Endothelial cell of umbilical vein (primary cell): ENCODE measurements around the gene KREMEN1. TPM values are rescaled to one million over a fixed set of nuclear protein-coding genes. Genes with fewer than 3 reads are reported as not detected.

Experiments used
- BruUV-seq: library from RNA; stranded (reverse); fragments of 400-500 nt; replicated peaks from 2 replicates; lab custom pipeline; 2021; lab: Mats Ljungman, UMichigan
- CTCF ChIA-PET: fragments of 300-600, 350-600 bp; sonication (Branson Sonifier 250); formaldehyde crosslinking; loops from one replicate; lab custom pipeline; 2021; ENCODE audit warnings: antibody characterized with exemption, inconsistent platforms; lab: Charles Lee
- POLR2A ChIA-PET: fragments of 300-600, 350-600 bp; sonication (Branson Sonifier 250); formaldehyde crosslinking; loops from one replicate; lab custom pipeline; 2021; ENCODE audit warnings: antibody characterized with exemption, inconsistent platforms; lab: Charles Lee
- DNase-seq: peaks from one replicate; pipeline ENCODE4 v3.0.0-alpha.2; 2011; ENCODE audit warnings: low read depth, low spot score
- FAIRE-seq: peaks from 2 replicates; lab custom pipeline; 2011; peaks lifted over from hg19 to GRCh38; lab: Jason Lieb, UNC
- H2AFZ ChIP-seq: 2 replicates; pipeline ENCODE4 v1.6.0; 2012; ENCODE audit warnings: low read depth, low read length, control low read depth, inconsistent platforms
- H3K27ac ChIP-seq: 2 replicates; pipeline ENCODE4 v1.5.1; 2011; ENCODE audit warnings: low read depth, mild to moderate bottlenecking, control low read depth, low read length, moderate library complexity; ENCODE audit not compliant: insufficient read depth
- H3K27me3 ChIP-seq, 2 experiments: 2 replicates each; pipeline versions ENCODE4 v1.6.0 to v1.6.1; 2011; ENCODE audit warnings: low read length in 2 of 2, mixed read lengths in 1 of 2; ENCODE audit not compliant: control insufficient read depth in 2 of 2, insufficient read depth in 2 of 2
- H3K36me3 ChIP-seq, 2 experiments: 2 replicates in 1 of 2; 3 replicates in 1 of 2; pipeline ENCODE4 v1.5.1; 2011; ENCODE audit warnings: low read length in 2 of 2, mild to moderate bottlenecking in 1 of 2, moderate library complexity in 1 of 2; ENCODE audit not compliant: control insufficient read depth in 2 of 2, insufficient read depth in 2 of 2; ENCODE audit errors: extremely low read depth in 1 of 2
- H3K4me1 ChIP-seq: 3 replicates; pipeline ENCODE4 v1.5.1; 2011; ENCODE audit warnings: mild to moderate bottlenecking, low read length; ENCODE audit not compliant: control insufficient read depth, insufficient read depth; ENCODE audit errors: extremely low read depth
- H3K4me2 ChIP-seq: 2 replicates; pipeline ENCODE4 v1.6.1; 2011; ENCODE audit warnings: low read length, control low read depth, mixed read lengths; ENCODE audit not compliant: insufficient read depth
- H3K4me3 ChIP-seq, 3 experiments: fragments of 200-600 bp in 1 of 3; sonication (generic), shearing (Covaris generic) in 1 of 3; replicated peaks in 1 of 3; 2 replicates each; pipeline ENCODE4 v1.5.1; 2011 to 2016; ENCODE audit warnings: control low read depth in 3 of 3, low read length in 3 of 3, mild to moderate bottlenecking in 2 of 3, inconsistent platforms in 1 of 3, low read depth in 1 of 3, moderate library complexity in 1 of 3; ENCODE audit not compliant: insufficient read depth in 1 of 3
- H3K79me2 ChIP-seq: 2 replicates; pipeline ENCODE4 v1.6.0; 2012; ENCODE audit warnings: low read length, inconsistent platforms; ENCODE audit not compliant: control insufficient read depth, insufficient read depth
- H3K9ac ChIP-seq: replicated peaks from 2 replicates; pipeline ENCODE3; 2011; ENCODE audit warnings: low read length, control low read depth; ENCODE audit not compliant: insufficient read depth; ENCODE audit errors: extremely low read depth
- H3K9me1 ChIP-seq: replicated peaks from 3 replicates; pipeline ENCODE4 v1.6.0; 2011; ENCODE audit warnings: mild to moderate bottlenecking, low read length; ENCODE audit not compliant: control insufficient read depth, insufficient read depth; ENCODE audit errors: extremely low read depth
- H3K9me3 ChIP-seq: replicated peaks from 2 replicates; pipeline ENCODE4 v1.5.1; 2012; ENCODE audit warnings: low read length, inconsistent platforms; ENCODE audit not compliant: control insufficient read depth, insufficient read depth
- H4K20me1 ChIP-seq: replicated peaks from 2 replicates; pipeline ENCODE3; 2011; ENCODE audit warnings: mild to moderate bottlenecking, low read length; ENCODE audit not compliant: control insufficient read depth, insufficient read depth; ENCODE audit errors: extremely low read depth
- CTCF ChIP-seq, 2 donors: IDR thresholded peaks; 1 replicate in 1 of 2; 2 replicates in 1 of 2; pipeline ENCODE4 v1.5.1; 2011; ENCODE audit warnings: low read length in 2 of 2, mild to moderate bottlenecking in 2 of 2, moderate library complexity in 2 of 2, control low read depth in 1 of 2, inconsistent platforms in 1 of 2, low read depth in 1 of 2; ENCODE audit not compliant: insufficient read depth in 1 of 2; ENCODE audit errors: extremely low read depth in 1 of 2
- FOS ChIP-seq: IDR thresholded peaks from 2 replicates; pipeline ENCODE4 v1.6.1; 2011; ENCODE audit warnings: mild to moderate bottlenecking, low read length, moderate library complexity, borderline replicate concordance; ENCODE audit not compliant: insufficient read depth
- GATA2 ChIP-seq: IDR thresholded peaks from 2 replicates; pipeline ENCODE4 v1.7.0; 2011; ENCODE audit warnings: low read depth, mild to moderate bottlenecking, moderate library complexity, mixed read lengths, low read length; ENCODE audit not compliant: insufficient read length, insufficient read depth
- JUN ChIP-seq: IDR thresholded peaks from 2 replicates; pipeline ENCODE4 v1.6.1; 2011; ENCODE audit warnings: borderline replicate concordance, low read depth; ENCODE audit not compliant: insufficient read length, insufficient read depth
- MYC ChIP-seq: IDR thresholded peaks from one replicate; pipeline ENCODE4 v1.6.1; 2011; ENCODE audit warnings: mild to moderate bottlenecking, low read depth, low read length
- dilution Hi-C: fragments of 300-500 bp; cut with MboI; formaldehyde crosslinking; loops from one replicate; pipeline ENCODE4 v1.15.0; 2019; ENCODE audit warnings: low sequenced_read_pairs; ENCODE audit not compliant: extremely low pct_ligation_motif_present
- intact Hi-C: fragments of 100-400 bp; cut with micrococcal nuclease; formaldehyde crosslinking; loops from one replicate; pipeline ENCODE4 v1.10.0; 2022
- polyA plus RNA-seq, 4 experiments: library from polyadenylated mRNA; depleted of rRNA in 3 of 4; stranded (reverse) in 3 of 4; unstranded in 1 of 4; fragments of >200 nt; gene quantifications; 2 replicates each; pipeline versions ENCODE4 v1.2.1 to v1.2.3, GENCODE V29; 2011 to 2012; ENCODE audit warnings: missing spikeins in 1 of 4
- total RNA-seq: library from RNA; stranded (reverse); gene quantifications from 2 replicates; pipeline ENCODE4 v1.2.3, GENCODE V29; 2021

Gene KREMEN1
- total and polyA plus RNA-seq, 2 donors (not counting 3 experiments of a cell fraction or from before 2014, with no cell fraction given): 0.58 to 1.1 TPM

- POLR2A ChIA-PET: no interaction called here
These were observed 56.9 kb downstream of the KREMEN1 start for GRCh38 chr22:29129808-29130140.

GRCh38 chr22:29130476-29130875 is 57.6 kb downstream of the KREMEN1 start:
- DNase-seq: no peak
- Histone ChIP-seq H3K9me1 (no peaks in the 10 kb centered on the region), H3K27me3 (peaks cover 0 to 4% of the 10 kb centered on the region in 2 experiments), H3K27ac (no peak overlapping the region), H4K20me1 (no peaks in the 10 kb centered on the region), H3K4me3 (no peak overlapping the region), H3K9me3 (no peaks in the 10 kb centered on the region), H3K4me1 (no peaks in the 10 kb centered on the region), H3K79me2 (no peaks in the 10 kb centered on the region), H3K4me2 (no peak overlapping the region), H3K36me3 (no peaks in the 10 kb centered on the region), H3K9ac (no peak overlapping the region), H2AFZ (no peak overlapping the region)
- TF ChIP-seq MYC (no peak), GATA2 (no peak)
- intact Hi-C loops (no loop called here), dilution Hi-C loops (no loop called here)
- no TSS peak for BruUV-seq
- POLR2A ChIA-PET: no interaction called here
- CTCF ChIA-PET: no interaction called here
- FAIRE-seq: no peak

More at GRCh38 chr22:29129808-29130140, 56.9 kb downstream of the KREMEN1 start:
- no peak for FAIRE-seq
- intact Hi-C loops: no loop called here
- no peaks in the 10 kb centered on the region for H3K4me1 ChIP-seq
- no peak overlapping the region for H2AFZ ChIP-seq
- DNase-seq: no peak
- no peak overlapping the region for H3K4me2 ChIP-seq
- no peaks in the 10 kb centered on the region for H4K20me1 ChIP-seq
- no peak overlapping the region for H3K4me3 ChIP-seq
- H3K79me2 ChIP-seq: no peaks in the 10 kb centered on the region
- dilution Hi-C loops: no loop called here
- peaks cover 0 to 3% of the 10 kb centered on the region in 2 experiments for H3K27me3 ChIP-seq
- no peaks in the 10 kb centered on the region for H3K36me3 ChIP-seq
- TF ChIP-seq MYC (no peak), CTCF (IDR thresholded peaks at IDR 0.05; ENCODE audit: extremely low read depth in 1 of 2, insufficient read depth in 1 of 2, low read depth in 1 of 2, low read length in 2 of 2) (no peak), FOS (no peak), JUN (no peak)
- CTCF ChIA-PET: no interaction called here
- no peak overlapping the region for H3K27ac ChIP-seq
- no peak overlapping the region for H3K9ac ChIP-seq
- no TSS peak for BruUV-seq
- no peaks in the 10 kb centered on the region for H3K9me3 ChIP-seq
- no peaks in the 10 kb centered on the region for H3K9me1 ChIP-seq
